ENCODE results near the gene LSR. TPM values are rescaled to one million over a fixed set of nuclear protein-coding genes. Genes with fewer than 3 reads are reported as not detected.

Gene LSR
- total RNA-seq, 1 experiment from 2014 or later = 152 TPM

DNA sequence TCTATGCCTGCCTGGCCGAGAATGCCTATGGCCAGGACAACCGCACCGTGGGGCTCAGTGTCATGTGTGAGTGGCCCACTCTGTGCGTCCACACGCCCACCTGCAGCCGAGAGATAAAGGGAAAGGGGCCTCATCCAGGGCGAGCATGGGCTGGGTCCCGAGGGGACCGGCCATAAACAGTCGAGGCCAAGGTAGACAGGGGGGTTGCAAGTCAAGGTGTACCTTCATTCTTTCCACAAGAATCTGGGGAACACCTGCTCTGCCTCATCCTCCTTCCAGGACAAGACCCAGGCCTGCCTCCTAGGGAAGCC is 51.5 kb downstream of the LSR start:
- H3K14ac ChIP-seq (ENCODE audit: insufficient read depth, low read length) = no peak overlapping the region

More for the DNA sequence above, 51.5 kb downstream of the LSR start:
- no peak overlapping the region for H2BK120ac ChIP-seq (ENCODE audit: low read depth, low read length, poor library complexity, severe bottlenecking)
- no peak overlapping the region for H4K91ac ChIP-seq (ENCODE audit: insufficient read length, low read depth, low read length)
- no peaks in the 10 kb centered on the region for H3K79me2 ChIP-seq (ENCODE audit: insufficient read depth, low read length)
- no peaks in the 10 kb centered on the region for H3K27me3 ChIP-seq (ENCODE audit: insufficient read depth, low read length)
- TF ChIP-seq, protein P1, sequence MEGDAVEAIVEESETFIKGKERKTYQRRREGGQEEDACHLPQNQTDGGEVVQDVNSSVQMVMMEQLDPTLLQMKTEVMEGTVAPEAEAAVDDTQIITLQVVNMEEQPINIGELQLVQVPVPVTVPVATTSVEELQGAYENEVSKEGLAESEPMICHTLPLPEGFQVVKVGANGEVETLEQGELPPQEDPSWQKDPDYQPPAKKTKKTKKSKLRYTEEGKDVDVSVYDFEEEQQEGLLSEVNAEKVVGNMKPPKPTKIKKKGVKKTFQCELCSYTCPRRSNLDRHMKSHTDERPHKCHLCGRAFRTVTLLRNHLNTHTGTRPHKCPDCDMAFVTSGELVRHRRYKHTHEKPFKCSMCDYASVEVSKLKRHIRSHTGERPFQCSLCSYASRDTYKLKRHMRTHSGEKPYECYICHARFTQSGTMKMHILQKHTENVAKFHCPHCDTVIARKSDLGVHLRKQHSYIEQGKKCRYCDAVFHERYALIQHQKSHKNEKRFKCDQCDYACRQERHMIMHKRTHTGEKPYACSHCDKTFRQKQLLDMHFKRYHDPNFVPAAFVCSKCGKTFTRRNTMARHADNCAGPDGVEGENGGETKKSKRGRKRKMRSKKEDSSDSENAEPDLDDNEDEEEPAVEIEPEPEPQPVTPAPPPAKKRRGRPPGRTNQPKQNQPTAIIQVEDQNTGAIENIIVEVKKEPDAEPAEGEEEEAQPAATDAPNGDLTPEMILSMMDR (conservative IDR thresholded peaks at IDR 0.05) = no peak
- H3K4me1 ChIP-seq (ENCODE audit: insufficient read depth, low read length) = no peaks in the 10 kb centered on the region
- H3K4me2 ChIP-seq (ENCODE audit: insufficient read depth, insufficient read length, low read length) = no peak overlapping the region
- H3T11ph ChIP-seq (ENCODE audit: low read length) = no peak overlapping the region
- no peak overlapping the region for H4K8ac ChIP-seq (replicated peaks; ENCODE audit: insufficient read length, low read depth, low read length)
- no peak overlapping the region for H3K9ac ChIP-seq (ENCODE audit: extremely low read depth, insufficient read length, low read length)
- no CpG with 5 or more reads among the region's 10 CpGs for WGBS (ENCODE audit: extremely low coverage, insufficient read length, low lambda C conversion rate)
- no peaks in the 10 kb centered on the region for H3K36me3 Mint-ChIP-seq (ENCODE audit: insufficient read depth in 1 of 3, low read depth in 3 of 3)
- H3K23me2 ChIP-seq (ENCODE audit: insufficient read length, low read depth, low read length, poor library complexity, severe bottlenecking) = no peaks in the 10 kb centered on the region
- H3K27ac Mint-ChIP-seq = no peak overlapping the region
- H3K18ac ChIP-seq (ENCODE audit: insufficient read length, low read depth, low read length) = no peak overlapping the region
- H4K5ac ChIP-seq (ENCODE audit: insufficient read length, low read depth, low read length) = no peak overlapping the region
- H3K27me3 Mint-ChIP-seq (ENCODE audit: low read depth) = peaks cover 1% of the 10 kb centered on the region; the same call in 1 of the 2 replicates
- H3K4me1 Mint-ChIP-seq = peaks cover 0 to 5% of the 10 kb centered on the region in 2 experiments; a peak in 3 of 4 replicates
- H3K4ac ChIP-seq (ENCODE audit: low read depth, low read length) = no peak overlapping the region
- no peak for DNase-seq
- no peak overlapping the region for H2BK5ac ChIP-seq (ENCODE audit: insufficient read length, low read length)
- no peak overlapping the region for H2BK12ac ChIP-seq (ENCODE audit: insufficient read length, low read depth, low read length)
- H3K9me3 Mint-ChIP-seq = no peaks in the 10 kb centered on the region
- no peak overlapping the region for H3K56ac ChIP-seq (ENCODE audit: insufficient read length, low read depth, low read length)
- H2AFZ ChIP-seq (ENCODE audit: low read length) = no peak overlapping the region
- H3K9me3 ChIP-seq (ENCODE audit: control insufficient read depth, low read depth, low read length) = no peaks in the 10 kb centered on the region
- no peak overlapping the region for H3K27ac ChIP-seq (ENCODE audit: insufficient read length, low read depth, low read length)
- no peak overlapping the region for H2BK15ac ChIP-seq (ENCODE audit: low read depth, low read length)
- no peak overlapping the region for H3K23ac ChIP-seq (ENCODE audit: insufficient read length, low read depth, low read length)
- no peak overlapping the region for H2AK5ac ChIP-seq (ENCODE audit: insufficient read length, low read length)
- H3K79me1 ChIP-seq (ENCODE audit: insufficient read depth, low read depth, low read length, poor library complexity, severe bottlenecking) = no peaks in the 10 kb centered on the region
- H4K20me1 ChIP-seq (ENCODE audit: control insufficient read depth, insufficient read depth, insufficient read length) = no peaks in the 10 kb centered on the region
- no peak overlapping the region for H2BK20ac ChIP-seq (ENCODE audit: low read depth, low read length, poor library complexity, severe bottlenecking)
- H3K4me3 Mint-ChIP-seq = no peak overlapping the region
